HCT116 (cell line): ENCODE results near the gene PLD1. TPM values are rescaled to one million over a fixed set of nuclear protein-coding genes. Genes with fewer than 3 reads are reported as not detected.

Experiments used
- ATAC-seq: fragments of 200-7000 bp; cut with Tn5 transposase; 2 replicates; pipeline ENCODE4 v1.9.1; 2020; ENCODE audit warnings: mild to moderate bottlenecking, moderate library complexity
- BruUV-seq: library from RNA; stranded (reverse); fragments of 400-500 nt; replicated peaks from 2 replicates; lab custom pipeline; 2021; lab: Mats Ljungman, UMichigan
- CTCF ChIA-PET: fragments of 300-600 bp; sonication (Branson Sonifier 250); formaldehyde crosslinking; loops from one replicate; lab custom pipeline; 2021; ENCODE audit warnings: antibody characterized with exemption; lab: Charles Lee
- POLR2A ChIA-PET: fragments of 300-600, 350-600 bp; sonication (Branson Sonifier 250); formaldehyde crosslinking; loops from one replicate; lab custom pipeline; 2021; ENCODE audit warnings: antibody characterized with exemption; lab: Charles Lee
- RAD21 ChIA-PET, 2 experiments: fragments of 300-600 bp; sonication (Branson Sonifier 250); formaldehyde crosslinking; loops; one replicate each; lab custom pipeline; 2023; ENCODE audit warnings: low total read pairs in 2 of 2; ENCODE audit not compliant: uncharacterized antibody in 2 of 2, unreplicated experiment in 2 of 2, low non-redundant PET in 1 of 2; lab: Charles Lee
- DNase-seq: peaks from one replicate; pipeline ENCODE4 v3.0.0-alpha.2; 2010; ENCODE audit warnings: low read depth, low spot score
- H2AFZ ChIP-seq: fragments of 200-600 bp; shearing (Covaris generic), sonication (generic); 2 replicates; pipeline ENCODE4 v1.6.1; 2017; ENCODE audit warnings: low read depth, mixed run types, mixed read lengths, antibody characterized with exemption, low read length; ENCODE audit not compliant: poor library complexity, severe bottlenecking
- H3K27ac ChIP-seq: 2 replicates; pipeline ENCODE4 v1.5.1; 2012; ENCODE audit warnings: low read depth, low read length
- H3K27me3 ChIP-seq: fragments of 200-600 bp; sonication (generic); 2 replicates; pipeline ENCODE4 v1.6.1; 2016; ENCODE audit warnings: mixed run types, low read length, mixed read lengths; ENCODE audit not compliant: insufficient read depth
- H3K36me3 ChIP-seq, 2 experiments: fragments of 200-500 bp in 1 of 2; fragments of 200-600 bp in 1 of 2; sonication (Bioruptor generic) in 1 of 2; sonication (generic) in 1 of 2; 2 replicates each; pipeline versions ENCODE4 v1.5.1 to v1.6.1; 2014 to 2016; ENCODE audit warnings: low read length in 2 of 2, inconsistent platforms in 1 of 2, mixed read lengths in 1 of 2, mixed run types in 1 of 2; ENCODE audit not compliant: insufficient read depth in 2 of 2, control insufficient read depth in 1 of 2
- H3K4me1 ChIP-seq, 2 experiments: fragments of 200-600 bp in 1 of 2; sonication (generic) in 1 of 2; 2 replicates each; pipeline versions ENCODE4 v1.5.1 to v1.6.1; 2012 to 2017; ENCODE audit warnings: low read length in 2 of 2, inconsistent platforms in 1 of 2, mild to moderate bottlenecking in 1 of 2, mixed read lengths in 1 of 2, mixed run types in 1 of 2, moderate library complexity in 1 of 2; ENCODE audit not compliant: insufficient read depth in 2 of 2, control insufficient read depth in 1 of 2
- H3K4me2 ChIP-seq: fragments of 200-600 bp; sonication (generic); 2 replicates; pipeline ENCODE4 v1.6.1; 2017; ENCODE audit warnings: mixed run types, low read length, mixed read lengths
- H3K4me3 ChIP-seq, 2 experiments: fragments of 200-600 bp in 1 of 2; sonication (generic) in 1 of 2; replicated peaks in 1 of 2; 2 replicates each; pipeline ENCODE4 v1.5.1; 2011 to 2016; ENCODE audit warnings: low read length in 2 of 2, control low read depth in 1 of 2, low read depth in 1 of 2, mild to moderate bottlenecking in 1 of 2, mixed read lengths in 1 of 2, mixed run types in 1 of 2
- H3K79me2 ChIP-seq: fragments of 200-600 bp; sonication (generic); 2 replicates; pipeline ENCODE4 v1.6.1; 2017; ENCODE audit warnings: mild to moderate bottlenecking, mixed run types, low read length, moderate library complexity, mixed read lengths; ENCODE audit not compliant: insufficient read depth
- H3K9ac ChIP-seq: fragments of 200-600 bp; sonication (generic); 2 replicates; pipeline ENCODE4 v1.6.1; 2016; ENCODE audit warnings: low read length, mixed read lengths
- H3K9me2 ChIP-seq: fragments of 200-600 bp; sonication (generic), shearing (Covaris generic); 2 replicates; pipeline ENCODE4 v1.6.1; 2017; ENCODE audit warnings: mixed run types, mild to moderate bottlenecking, moderate library complexity; ENCODE audit not compliant: insufficient read depth
- H3K9me3 ChIP-seq, 2 experiments: fragments of 200-500 bp in 1 of 2; fragments of 200-600 bp in 1 of 2; sonication (Bioruptor generic) in 1 of 2; sonication (generic) in 1 of 2; 2 replicates each; pipeline ENCODE4 v1.6.1; 2014 to 2017; ENCODE audit warnings: low read length in 2 of 2, mixed read lengths in 2 of 2, inconsistent platforms in 1 of 2, low read depth in 1 of 2, mild to moderate bottlenecking in 1 of 2, mixed run types in 1 of 2, moderate library complexity in 1 of 2; ENCODE audit not compliant: control insufficient read depth in 1 of 2, insufficient read depth in 1 of 2
- H4K20me1 ChIP-seq: fragments of 200-600 bp; sonication (generic), shearing (Covaris generic); 2 replicates; pipeline ENCODE4 v1.6.1; 2017; ENCODE audit warnings: mixed run types, mild to moderate bottlenecking, moderate library complexity; ENCODE audit not compliant: insufficient read depth
- CBX3 ChIP-seq: IDR thresholded peaks from 2 replicates; pipeline ENCODE4 v1.6.1; 2012; ENCODE audit warnings: low read depth
- CTCF ChIP-seq, 3 experiments: fragments of 200-600 bp in 1 of 3; sonication (generic) in 1 of 3; IDR thresholded peaks in 2 of 3; conservative IDR thresholded peaks in 1 of 3; 2 replicates each; pipeline ENCODE4 v1.5.1; 2012 to 2017; ENCODE audit warnings: low read depth in 2 of 3, low read length in 2 of 3, antibody characterized with exemption in 1 of 3, borderline replicate concordance in 1 of 3, control low read depth in 1 of 3, mild to moderate bottlenecking in 1 of 3, mixed read lengths in 1 of 3, mixed run types in 1 of 3, moderate library complexity in 1 of 3; ENCODE audit not compliant: insufficient read depth in 1 of 3
- EGR1 ChIP-seq: IDR thresholded peaks from 2 replicates; pipeline ENCODE4 v1.6.1; 2012; ENCODE audit warnings: low read depth
- ELF1 ChIP-seq: IDR thresholded peaks from 2 replicates; pipeline ENCODE4 v1.6.1; 2012; ENCODE audit warnings: low read depth, borderline replicate concordance
- EZH2 ChIP-seq: fragments of 200-600 bp; sonication (generic); IDR thresholded peaks from 2 replicates; pipeline ENCODE4 v1.6.1; 2017; ENCODE audit warnings: antibody characterized with exemption, mixed run types
- EZH2phosphoT487 ChIP-seq: fragments of 200-600 bp; IDR thresholded peaks from 2 replicates; pipeline ENCODE4 v1.6.1; 2018; ENCODE audit warnings: antibody characterized with exemption, borderline replicate concordance
- FOSL1 ChIP-seq: IDR thresholded peaks from 2 replicates; pipeline ENCODE4 v1.6.1; 2012; ENCODE audit warnings: low read depth
- MAX ChIP-seq: IDR thresholded peaks from 2 replicates; pipeline ENCODE4 v1.6.1; 2012
- POLR2A ChIP-seq: IDR thresholded peaks from 2 replicates; pipeline ENCODE4 v1.7.0; 2011; ENCODE audit warnings: borderline replicate concordance; ENCODE audit not compliant: insufficient read depth, insufficient read length; ENCODE audit errors: extremely low read depth
- RAD21 ChIP-seq: IDR thresholded peaks from 2 replicates; pipeline ENCODE4 v1.6.1; 2012; ENCODE audit warnings: low read depth, mild to moderate bottlenecking
- SRF ChIP-seq: IDR thresholded peaks from 2 replicates; pipeline ENCODE4 v1.6.1; 2012; ENCODE audit warnings: low read depth
- TCF7L2 ChIP-seq: IDR thresholded peaks from 2 replicates; pipeline ENCODE4 v1.7.0; 2011; ENCODE audit warnings: borderline replicate concordance, inconsistent platforms; ENCODE audit not compliant: insufficient read depth, insufficient read length; ENCODE audit errors: extremely low read depth
- ZFX ChIP-seq: fragments of 450-650 bp; IDR thresholded peaks from 2 replicates; pipeline ENCODE4 v1.6.1; 2017
- ZNF274 ChIP-seq: fragments of 200-500 bp; sonication (Bioruptor generic); IDR thresholded peaks from 2 replicates; pipeline ENCODE4 v1.6.1; 2014; ENCODE audit warnings: mild to moderate bottlenecking, low read depth, low read length, inconsistent platforms
- intact Hi-C: fragments of 100-400 bp; cut with micrococcal nuclease; formaldehyde crosslinking; loops from 2 replicates; pipeline ENCODE4 v1.10.0; 2022
- total RNA-seq: library from RNA; stranded (reverse); gene quantifications from one replicate; pipeline ENCODE4 v1.2.1, GENCODE V29; 2021; ENCODE audit not compliant: unreplicated experiment
- TF ChIP-seq, protein P1 (sequence below): IDR thresholded peaks from 2 replicates; pipeline ENCODE4 v1.6.1; 2012
- TF ChIP-seq, protein P2 (sequence below): IDR thresholded peaks from 2 replicates; pipeline ENCODE4 v1.6.1; 2012; ENCODE audit warnings: low read depth
- TF ChIP-seq, protein P3 (sequence below): IDR thresholded peaks from 2 replicates; pipeline ENCODE4 v1.6.1; 2011; ENCODE audit warnings: mild to moderate bottlenecking, low read length, moderate library complexity; ENCODE audit not compliant: insufficient replicate concordance; ENCODE audit errors: extremely low read depth

The PLD1 gene
- total RNA-seq, 1 experiment from 2014 or later: 8.4 TPM

GRCh38 chr3:171790574-171790897, 19.7 kb downstream of the PLD1 start:
- Histone ChIP-seq H4K20me1 (no peaks in the 10 kb centered on the region), H3K27ac (no peak overlapping the region), H3K9ac (no peak overlapping the region), H3K4me2 (no peak overlapping the region), H3K36me3 (no peaks in the 10 kb centered on the region), H3K4me1 (peaks cover 4 to 21% of the 10 kb centered on the region in 2 experiments; a peak in 3 of 4 replicates), H3K4me3 (no peak overlapping the region), H3K27me3 (no peaks in the 10 kb centered on the region), H3K9me2 (no peaks in the 10 kb centered on the region), H3K9me3 (no peaks in the 10 kb centered on the region), H3K79me2 (no peaks in the 10 kb centered on the region), H2AFZ (no peak overlapping the region)
- intact Hi-C loops: no loop called here
- no TSS peak for BruUV-seq
- ChIA-PET POLR2A (no interaction called here), CTCF (interaction anchor here (0.9 to 1.6 kb wide), 3 partner anchors 18 to 40 kb away, joined by 4 to 7 read pairs (median 4); no protein-coding TSS in a partner anchor), RAD21 (no interaction called here)
- TF ChIP-seq ZNF274 (no peak), EGR1 (no peak), CTCF (IDR thresholded peaks at IDR 0.05 in 2 of 3, conservative IDR thresholded peaks at IDR 0.05 in 1 of 3; ENCODE audit: borderline replicate concordance in 1 of 3, insufficient read depth in 1 of 3, low read depth in 2 of 3, low read length in 2 of 3) (no peak), ZFX (no peak), FOSL1 (no peak), EZH2 (no peak), CBX3 (no peak), EZH2phosphoT487 (no peak), SRF (no peak), RAD21 (no peak), POLR2A (no peak), MAX (no peak), TCF7L2 (no peak), ELF1 (no peak)
- TF ChIP-seq, protein P1, sequence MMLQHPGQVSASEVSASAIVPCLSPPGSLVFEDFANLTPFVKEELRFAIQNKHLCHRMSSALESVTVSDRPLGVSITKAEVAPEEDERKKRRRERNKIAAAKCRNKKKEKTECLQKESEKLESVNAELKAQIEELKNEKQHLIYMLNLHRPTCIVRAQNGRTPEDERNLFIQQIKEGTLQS: no peak
- TF ChIP-seq, protein P2, sequence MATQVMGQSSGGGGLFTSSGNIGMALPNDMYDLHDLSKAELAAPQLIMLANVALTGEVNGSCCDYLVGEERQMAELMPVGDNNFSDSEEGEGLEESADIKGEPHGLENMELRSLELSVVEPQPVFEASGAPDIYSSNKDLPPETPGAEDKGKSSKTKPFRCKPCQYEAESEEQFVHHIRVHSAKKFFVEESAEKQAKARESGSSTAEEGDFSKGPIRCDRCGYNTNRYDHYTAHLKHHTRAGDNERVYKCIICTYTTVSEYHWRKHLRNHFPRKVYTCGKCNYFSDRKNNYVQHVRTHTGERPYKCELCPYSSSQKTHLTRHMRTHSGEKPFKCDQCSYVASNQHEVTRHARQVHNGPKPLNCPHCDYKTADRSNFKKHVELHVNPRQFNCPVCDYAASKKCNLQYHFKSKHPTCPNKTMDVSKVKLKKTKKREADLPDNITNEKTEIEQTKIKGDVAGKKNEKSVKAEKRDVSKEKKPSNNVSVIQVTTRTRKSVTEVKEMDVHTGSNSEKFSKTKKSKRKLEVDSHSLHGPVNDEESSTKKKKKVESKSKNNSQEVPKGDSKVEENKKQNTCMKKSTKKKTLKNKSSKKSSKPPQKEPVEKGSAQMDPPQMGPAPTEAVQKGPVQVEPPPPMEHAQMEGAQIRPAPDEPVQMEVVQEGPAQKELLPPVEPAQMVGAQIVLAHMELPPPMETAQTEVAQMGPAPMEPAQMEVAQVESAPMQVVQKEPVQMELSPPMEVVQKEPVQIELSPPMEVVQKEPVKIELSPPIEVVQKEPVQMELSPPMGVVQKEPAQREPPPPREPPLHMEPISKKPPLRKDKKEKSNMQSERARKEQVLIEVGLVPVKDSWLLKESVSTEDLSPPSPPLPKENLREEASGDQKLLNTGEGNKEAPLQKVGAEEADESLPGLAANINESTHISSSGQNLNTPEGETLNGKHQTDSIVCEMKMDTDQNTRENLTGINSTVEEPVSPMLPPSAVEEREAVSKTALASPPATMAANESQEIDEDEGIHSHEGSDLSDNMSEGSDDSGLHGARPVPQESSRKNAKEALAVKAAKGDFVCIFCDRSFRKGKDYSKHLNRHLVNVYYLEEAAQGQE: no peak
- TF ChIP-seq, protein P3, sequence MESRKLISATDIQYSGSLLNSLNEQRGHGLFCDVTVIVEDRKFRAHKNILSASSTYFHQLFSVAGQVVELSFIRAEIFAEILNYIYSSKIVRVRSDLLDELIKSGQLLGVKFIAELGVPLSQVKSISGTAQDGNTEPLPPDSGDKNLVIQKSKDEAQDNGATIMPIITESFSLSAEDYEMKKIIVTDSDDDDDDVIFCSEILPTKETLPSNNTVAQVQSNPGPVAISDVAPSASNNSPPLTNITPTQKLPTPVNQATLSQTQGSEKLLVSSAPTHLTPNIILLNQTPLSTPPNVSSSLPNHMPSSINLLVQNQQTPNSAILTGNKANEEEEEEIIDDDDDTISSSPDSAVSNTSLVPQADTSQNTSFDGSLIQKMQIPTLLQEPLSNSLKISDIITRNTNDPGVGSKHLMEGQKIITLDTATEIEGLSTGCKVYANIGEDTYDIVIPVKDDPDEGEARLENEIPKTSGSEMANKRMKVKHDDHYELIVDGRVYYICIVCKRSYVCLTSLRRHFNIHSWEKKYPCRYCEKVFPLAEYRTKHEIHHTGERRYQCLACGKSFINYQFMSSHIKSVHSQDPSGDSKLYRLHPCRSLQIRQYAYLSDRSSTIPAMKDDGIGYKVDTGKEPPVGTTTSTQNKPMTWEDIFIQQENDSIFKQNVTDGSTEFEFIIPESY: no peak
- no peak for DNase-seq
- no peak for ATAC-seq
